CD14-positive monocyte (primary cell): ENCODE results near the gene TNFRSF8. TPM values are rescaled to one million over a fixed set of nuclear protein-coding genes. Genes with fewer than 3 reads are reported as not detected.

ENCODE experiments used
- DNase-seq, 3 donors: peaks; one replicate each; pipeline ENCODE4 v3.0.0-alpha.2; 2011 to 2022
- H2AFZ ChIP-seq: 2 replicates; pipeline ENCODE4 v1.6.0; 2012; ENCODE audit warnings: mild to moderate bottlenecking, low read depth, low read length, inconsistent platforms; ENCODE audit not compliant: insufficient read depth, poor library complexity, severe bottlenecking
- H3K27ac ChIP-seq, 2 donors: 1 replicate in 1 of 2; 2 replicates in 1 of 2; pipeline ENCODE4 v1.5.1; 2012 to 2013; ENCODE audit warnings: low read length in 2 of 2, control low read depth in 1 of 2, inconsistent platforms in 1 of 2, low read depth in 1 of 2, mild to moderate bottlenecking in 1 of 2
- H3K27me3 ChIP-seq, 2 donors: one replicate each; pipeline versions ENCODE4 v1.6.0 to v1.6.1; 2011 to 2013; ENCODE audit warnings: low read length in 2 of 2; ENCODE audit not compliant: control insufficient read depth in 2 of 2, insufficient read depth in 2 of 2
- H3K36me3 ChIP-seq, 2 donors: replicated peaks in 1 of 2; 1 replicate in 1 of 2; 2 replicates in 1 of 2; pipeline versions ENCODE4 v1.5.1 to v1.6.1; 2012 to 2013; ENCODE audit warnings: low read length in 2 of 2, control low read depth in 1 of 2, inconsistent platforms in 1 of 2, mild to moderate bottlenecking in 1 of 2; ENCODE audit not compliant: insufficient read depth in 2 of 2, control insufficient read depth in 1 of 2
- H3K4me1 ChIP-seq, 2 donors: 1 replicate in 1 of 2; 2 replicates in 1 of 2; pipeline versions ENCODE4 v1.5.1 to v1.6.1; 2012 to 2013; ENCODE audit warnings: low read length in 2 of 2, control low read depth in 1 of 2, inconsistent platforms in 1 of 2, mild to moderate bottlenecking in 1 of 2, moderate library complexity in 1 of 2; ENCODE audit not compliant: insufficient read depth in 2 of 2, control insufficient read depth in 1 of 2
- H3K4me2 ChIP-seq: replicated peaks from 2 replicates; pipeline ENCODE3; 2012; ENCODE audit warnings: low read length, moderate library complexity, mild to moderate bottlenecking; ENCODE audit not compliant: poor library complexity, severe bottlenecking; ENCODE audit errors: extremely low read depth
- H3K4me3 ChIP-seq, 3 experiments: fragments of 200-600 bp in 1 of 3; sonication (generic) in 1 of 3; replicated peaks in 1 of 3; 1 replicate in 2 of 3; 2 replicates in 1 of 3; pipeline ENCODE4 v1.5.1; 2011 to 2013; ENCODE audit warnings: low read length in 3 of 3, mild to moderate bottlenecking in 3 of 3, control low read depth in 2 of 3, low read depth in 2 of 3, inconsistent platforms in 1 of 3, moderate library complexity in 1 of 3
- H3K79me2 ChIP-seq: 2 replicates; pipeline ENCODE4 v1.6.0; 2012; ENCODE audit warnings: mild to moderate bottlenecking, control low read depth, inconsistent platforms, low read length, moderate library complexity; ENCODE audit not compliant: insufficient read depth
- H3K9ac ChIP-seq: 2 replicates; pipeline ENCODE4 v1.6.0; 2017; ENCODE audit warnings: low read length, mild to moderate bottlenecking; ENCODE audit not compliant: insufficient read depth, poor library complexity, severe bottlenecking
- H3K9me3 ChIP-seq, 2 donors: replicated peaks in 1 of 2; 1 replicate in 1 of 2; 2 replicates in 1 of 2; pipeline versions ENCODE4 v1.5.1 to v1.6.1; 2012 to 2013; ENCODE audit warnings: low read length in 2 of 2, control low read depth in 1 of 2; ENCODE audit not compliant: control insufficient read depth in 1 of 2, insufficient read depth in 1 of 2
- H4K20me1 ChIP-seq: 2 replicates; pipeline ENCODE4 v1.6.0; 2012; ENCODE audit warnings: mild to moderate bottlenecking, low read length, control low read depth, moderate library complexity; ENCODE audit not compliant: insufficient read depth
- H3K27ac Mint-ChIP-seq, 7 donors: one replicate each; pipeline ENCODE4 v1.8.0; 2020; ENCODE audit warnings: mild to moderate bottlenecking in 7 of 7, mixed read lengths in 7 of 7, moderate library complexity in 6 of 7, inconsistent platforms in 2 of 7
- H3K27me3 Mint-ChIP-seq, 3 donors: one replicate each; pipeline ENCODE4 v1.8.0; 2021 to 2022; ENCODE audit warnings: low read depth in 3 of 3, mild to moderate bottlenecking in 3 of 3, mixed read lengths in 3 of 3, moderate library complexity in 3 of 3, inconsistent platforms in 1 of 3
- H3K36me3 Mint-ChIP-seq, 2 donors: one replicate each; pipeline ENCODE4 v1.8.0; 2020; ENCODE audit warnings: mixed read lengths in 2 of 2, inconsistent platforms in 1 of 2, mild to moderate bottlenecking in 1 of 2
- H3K4me1 Mint-ChIP-seq: one replicate; pipeline ENCODE4 v1.8.0; 2020; ENCODE audit warnings: mild to moderate bottlenecking, mixed read lengths
- H3K4me3 Mint-ChIP-seq, 2 donors: one replicate each; pipeline ENCODE4 v1.8.0; 2020; ENCODE audit warnings: mild to moderate bottlenecking in 2 of 2, mixed read lengths in 2 of 2, moderate library complexity in 1 of 2
- H3K9me3 Mint-ChIP-seq, 7 donors: one replicate each; pipeline ENCODE4 v1.8.0; 2020 to 2022; ENCODE audit warnings: mixed read lengths in 7 of 7, mild to moderate bottlenecking in 6 of 7, moderate library complexity in 6 of 7, inconsistent platforms in 2 of 7
- CTCF ChIP-seq: fragments of 200-600 bp; IDR thresholded peaks from one replicate; pipeline ENCODE4 v1.8.0; 2022; ENCODE audit warnings: antibody characterized with exemption, mild to moderate bottlenecking
- WGBS: methylation state at CpG from one replicate; pipeline ENCODE4 v1.1.5; 2013; ENCODE audit warnings: missing lambda C conversion rate; ENCODE audit not compliant: insufficient coverage; 5-methylcytosine and 5-hydroxymethylcytosine counted together
- intact Hi-C, 2 donors: fragments of 100-400 bp; cut with micrococcal nuclease; formaldehyde crosslinking; loops; one replicate each; pipeline versions ENCODE4 v1.15.0 to v1.15.1; 2023
- polyA plus RNA-seq, 3 donors: library from polyadenylated mRNA; depleted of rRNA in 1 of 3; unstranded in 2 of 3; stranded (reverse) in 1 of 3; fragments of 300-500 nt in 2 of 3; fragments of >200 nt in 1 of 3; fragmentation: Illumina TruSeq in 2 of 3; gene quantifications; 1 replicate in 2 of 3; 2 replicates in 1 of 3; pipeline ENCODE4 v1.2.3, GENCODE V29; 2012 to 2021

Gene TNFRSF8
- polyA plus RNA-seq, 3 donors: 10.9 to 11.9 (median 11.8) TPM

DNA sequence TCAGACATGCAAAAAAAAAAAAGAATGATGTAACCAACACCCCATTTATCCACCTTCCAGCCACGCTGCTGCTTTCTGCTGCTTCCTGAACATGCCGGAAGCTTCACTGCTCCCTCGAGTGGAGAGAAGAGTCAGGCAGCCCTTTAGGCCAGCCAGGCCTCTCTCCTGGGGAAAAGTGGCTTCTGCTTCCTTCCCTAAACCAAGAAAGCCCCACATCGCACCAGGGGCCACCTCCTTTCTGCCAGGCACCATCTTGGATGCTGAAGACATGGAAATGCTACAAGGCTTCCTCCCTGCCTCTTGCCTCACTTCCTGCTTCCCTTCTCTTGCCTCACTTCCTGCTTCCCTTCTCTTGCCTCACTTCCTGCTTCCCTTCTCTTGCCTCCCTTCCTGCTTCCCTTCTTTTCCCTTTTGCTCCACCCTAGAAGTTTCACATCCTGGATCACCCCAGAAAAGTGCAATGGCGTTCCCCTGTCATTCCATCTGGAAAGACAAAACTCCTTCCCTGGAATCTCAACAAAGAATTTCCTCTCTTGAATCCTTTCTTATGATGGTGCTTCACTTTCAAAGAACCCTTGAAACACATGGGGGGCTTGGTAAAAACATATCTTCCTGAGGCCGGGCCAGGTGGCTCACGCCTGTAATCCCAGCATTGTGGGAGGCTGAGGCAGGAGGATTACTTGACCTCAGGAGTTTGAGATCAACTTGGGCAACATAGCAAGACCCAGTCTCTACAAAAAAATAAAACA lies 18.7 kb downstream of the TNFRSF8 start:
- no peaks in the 10 kb centered on the region for H3K4me1 ChIP-seq
- H3K4me2 ChIP-seq: no peak overlapping the region
- no peak overlapping the region for H2AFZ ChIP-seq
- peaks cover 4% of the 10 kb centered on the region for H3K4me1 Mint-ChIP-seq
- H3K27me3 ChIP-seq: no peaks in the 10 kb centered on the region
- H3K27ac ChIP-seq: no peak overlapping the region
- H3K9ac ChIP-seq: no peak overlapping the region
- peaks cover 7 to 24% (median 11%) of the 10 kb centered on the region in 7 donors for H3K9me3 Mint-ChIP-seq
- no peak overlapping the region for H3K4me3 ChIP-seq
- TF ChIP-seq CTCF: no peak
- DNase-seq: no peak
- no peak overlapping the region for H3K4me3 Mint-ChIP-seq
- intact Hi-C loops: no loop called here
- no peaks in the 10 kb centered on the region for H3K36me3 ChIP-seq
- H3K79me2 ChIP-seq: no peaks in the 10 kb centered on the region
- H3K27ac Mint-ChIP-seq: peak overlapping the region in 2 of 7 donors; percentile 30 to 71
- H4K20me1 ChIP-seq: no peaks in the 10 kb centered on the region
- H3K9me3 ChIP-seq: peaks cover 5 to 10% of the 10 kb centered on the region in 2 donors
- H3K27me3 Mint-ChIP-seq: peaks cover 1 to 3% (median 2%) of the 10 kb centered on the region in 3 donors
- 54% methylated on average over 2 of the region's 7 CpGs for whole genome bisulfite sequencing
- no peaks in the 10 kb centered on the region for H3K36me3 Mint-ChIP-seq

- Histone ChIP-seq H3K27me3 (no peaks in the 10 kb centered on the region), H3K4me1 (peaks cover 3 to 6% of the 10 kb centered on the region in 2 donors), H3K4me2 (no peak overlapping the region), H3K27ac (no peak overlapping the region), H4K20me1 (no peaks in the 10 kb centered on the region), H3K4me3 (no peak overlapping the region), H3K36me3 (no peaks in the 10 kb centered on the region), H3K79me2 (no peaks in the 10 kb centered on the region), H3K9ac (no peak overlapping the region), H2AFZ (no peak overlapping the region), H3K9me3 (peaks cover 5 to 10% of the 10 kb centered on the region in 2 donors)
- H3K27ac Mint-ChIP-seq: no peak overlapping the region
- no peak for DNase-seq
- peaks cover 8 to 28% (median 14%) of the 10 kb centered on the region in 7 donors for H3K9me3 Mint-ChIP-seq
- intact Hi-C loops: no loop called here
- WGBS: 97% methylated on average over 3 of the region's 4 CpGs
- peaks cover 2 to 3% (median 2%) of the 10 kb centered on the region in 3 donors for H3K27me3 Mint-ChIP-seq
- no peak for TF ChIP-seq CTCF
- H3K4me3 Mint-ChIP-seq: no peak overlapping the region
- H3K36me3 Mint-ChIP-seq: no peaks in the 10 kb centered on the region
- H3K4me1 Mint-ChIP-seq: peaks cover 10% of the 10 kb centered on the region
These were observed 19.9 kb downstream of the TNFRSF8 start for GRCh38 chr1:12082988-12083387.
